AG09309 (cell line): ENCODE measurements around the gene LYRM4.
A peak's percentile ranks its signal among the peaks of the same experiment; 100 is the strongest.

ENCODE experiments used
- DNase-seq: peaks from one replicate; pipeline ENCODE4 v3.0.0-alpha.2; 2010; ENCODE audit warnings: low read depth
- H3K4me3 ChIP-seq: 2 replicates; pipeline ENCODE4 v1.5.1; 2011; ENCODE audit warnings: mild to moderate bottlenecking, low read depth, low read length, moderate library complexity; ENCODE audit not compliant: control insufficient read depth
- TF ChIP-seq, protein P1 (sequence below): IDR thresholded peaks from 2 replicates; pipeline ENCODE4 v1.5.1; 2011; ENCODE audit warnings: mild to moderate bottlenecking, low read depth, low read length, inconsistent platforms; ENCODE audit not compliant: insufficient read depth, control insufficient read depth; ENCODE audit errors: missing control alignments

LYRM4 gene

DNA sequence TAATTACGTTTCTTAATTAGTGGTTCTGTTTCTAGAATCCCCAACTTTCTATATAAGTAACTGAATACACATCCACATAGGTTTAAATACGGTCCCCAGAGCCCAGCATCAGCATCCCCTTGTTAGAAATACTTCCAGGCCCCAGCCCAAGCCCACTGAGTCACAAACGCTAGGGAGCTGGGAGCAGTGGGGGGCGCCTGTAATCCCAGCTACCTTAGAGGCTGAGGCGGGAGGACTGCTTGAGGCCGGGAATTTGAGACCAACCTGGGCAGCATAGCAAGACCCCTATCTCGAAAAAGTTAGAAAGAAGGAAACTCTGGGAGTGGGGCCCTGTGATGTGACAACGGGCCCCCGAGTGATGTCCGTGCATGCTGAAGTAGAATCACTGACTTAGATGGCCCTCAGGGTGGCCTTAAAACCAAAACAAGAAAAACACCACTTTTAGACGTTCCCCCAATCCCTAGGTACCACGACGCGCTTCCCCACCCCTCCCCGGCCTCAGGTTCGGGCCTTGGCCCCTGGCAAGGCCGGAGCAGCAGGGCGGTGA, 176.9 kb downstream of the LYRM4 start:
- no peak overlapping the region for H3K4me3 ChIP-seq
- TF ChIP-seq, protein P1, sequence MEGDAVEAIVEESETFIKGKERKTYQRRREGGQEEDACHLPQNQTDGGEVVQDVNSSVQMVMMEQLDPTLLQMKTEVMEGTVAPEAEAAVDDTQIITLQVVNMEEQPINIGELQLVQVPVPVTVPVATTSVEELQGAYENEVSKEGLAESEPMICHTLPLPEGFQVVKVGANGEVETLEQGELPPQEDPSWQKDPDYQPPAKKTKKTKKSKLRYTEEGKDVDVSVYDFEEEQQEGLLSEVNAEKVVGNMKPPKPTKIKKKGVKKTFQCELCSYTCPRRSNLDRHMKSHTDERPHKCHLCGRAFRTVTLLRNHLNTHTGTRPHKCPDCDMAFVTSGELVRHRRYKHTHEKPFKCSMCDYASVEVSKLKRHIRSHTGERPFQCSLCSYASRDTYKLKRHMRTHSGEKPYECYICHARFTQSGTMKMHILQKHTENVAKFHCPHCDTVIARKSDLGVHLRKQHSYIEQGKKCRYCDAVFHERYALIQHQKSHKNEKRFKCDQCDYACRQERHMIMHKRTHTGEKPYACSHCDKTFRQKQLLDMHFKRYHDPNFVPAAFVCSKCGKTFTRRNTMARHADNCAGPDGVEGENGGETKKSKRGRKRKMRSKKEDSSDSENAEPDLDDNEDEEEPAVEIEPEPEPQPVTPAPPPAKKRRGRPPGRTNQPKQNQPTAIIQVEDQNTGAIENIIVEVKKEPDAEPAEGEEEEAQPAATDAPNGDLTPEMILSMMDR = no peak
- no peak for DNase-seq

DNA sequence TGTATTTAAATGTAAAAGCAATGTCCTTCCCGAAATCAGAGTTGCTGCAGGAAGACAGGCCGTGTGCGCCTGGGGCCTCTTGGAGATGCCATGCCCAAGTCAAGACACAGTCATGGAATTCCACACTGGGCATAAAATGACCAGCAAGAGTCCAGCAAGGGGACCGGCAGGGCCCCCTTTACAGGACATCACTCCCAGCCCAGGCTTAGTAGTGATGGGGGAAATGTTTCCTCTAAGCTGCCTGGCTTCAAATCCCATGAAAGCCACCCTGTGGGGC, 177.5 kb downstream of the LYRM4 start:
- no peak overlapping the region for H3K4me3 ChIP-seq
- TF ChIP-seq, protein P1 = no peak
- no peak for DNase-seq

DNA sequence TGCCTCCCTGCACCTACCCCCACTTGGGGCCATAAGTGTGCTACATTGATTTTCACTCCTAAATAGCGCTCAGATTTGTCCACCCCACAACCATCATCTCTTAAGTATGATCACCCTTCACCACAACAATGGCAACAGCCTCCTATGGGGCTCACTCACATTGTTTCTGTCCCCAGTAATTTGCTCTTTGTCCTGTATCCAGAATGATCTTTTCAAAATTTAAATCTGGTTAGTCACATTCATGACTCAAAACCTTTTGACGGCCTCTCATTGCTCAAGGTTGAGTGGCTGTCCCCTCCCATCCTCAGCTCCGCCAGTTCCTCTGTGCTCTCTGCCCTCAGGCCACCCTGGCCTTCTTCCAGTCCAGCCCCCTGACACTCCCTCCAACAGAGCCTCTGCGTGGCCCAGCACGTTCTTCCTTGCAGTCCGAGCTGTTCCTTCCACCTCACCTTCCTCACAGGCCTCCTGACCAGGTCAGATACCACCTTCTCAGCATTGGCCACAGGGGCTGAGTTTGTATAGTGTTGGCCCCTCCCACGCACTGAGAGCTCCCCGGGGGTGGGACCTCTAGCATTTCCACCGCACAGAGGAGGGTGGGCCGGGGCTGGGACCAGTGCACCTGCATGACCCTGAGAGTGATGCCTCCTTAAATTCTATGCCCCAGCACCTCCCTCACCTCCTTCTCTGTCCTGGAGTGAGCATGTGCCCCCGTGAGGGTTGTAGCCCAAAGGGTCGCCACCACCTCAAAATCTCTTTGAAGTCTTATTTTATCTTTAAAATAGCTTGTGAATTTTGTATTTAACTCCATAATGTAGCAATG, 178.1 kb downstream of the LYRM4 start:
- peak; percentile 48 for DNase-seq
- H3K4me3 ChIP-seq = no peak overlapping the region
- TF ChIP-seq, protein P1 = no peak

DNA sequence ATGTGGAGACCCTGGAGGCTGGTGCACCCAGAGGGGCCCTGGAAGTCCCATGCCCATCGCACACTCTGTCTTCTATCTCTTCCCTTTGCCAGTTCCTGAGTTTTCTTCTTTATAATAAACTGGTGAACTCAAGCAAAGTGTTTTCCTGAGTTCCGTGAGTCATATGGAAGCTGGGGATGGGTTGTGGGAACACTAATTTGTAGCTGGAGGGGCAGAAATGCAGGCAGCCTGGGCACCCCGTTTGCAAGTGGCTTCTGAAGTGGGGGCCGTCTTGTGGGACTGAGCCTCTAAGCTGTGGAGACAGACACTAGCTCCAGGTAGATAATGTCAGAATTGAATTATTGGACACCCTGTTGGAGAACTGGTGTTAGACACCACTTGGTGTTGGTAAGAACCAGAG, 178.8 kb downstream of the LYRM4 start:
- H3K4me3 ChIP-seq = no peak overlapping the region
- TF ChIP-seq, protein P1 = no peak
- no peak for DNase-seq

DNA sequence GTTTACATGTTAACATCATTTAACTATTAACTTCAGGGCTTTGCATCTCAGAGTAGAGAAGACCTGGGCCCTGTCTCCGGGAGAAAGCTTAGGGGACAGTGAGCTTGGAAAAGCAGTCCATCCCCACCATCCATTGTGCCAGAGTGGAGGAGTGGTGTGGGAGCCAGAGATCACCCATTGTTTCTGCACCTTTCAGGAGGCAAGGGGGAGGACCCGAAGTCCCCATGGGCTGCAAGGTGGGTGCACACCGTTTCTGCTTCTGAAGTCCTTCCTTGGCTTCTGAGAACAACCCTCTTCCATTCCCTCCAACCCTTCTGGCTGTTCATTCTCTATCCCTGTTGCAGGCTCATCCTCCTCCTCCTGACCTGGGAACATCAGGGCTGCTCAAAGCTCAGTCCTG, 179.6 kb downstream of the LYRM4 start:
- TF ChIP-seq, protein P1 = no peak
- no peak overlapping the region for H3K4me3 ChIP-seq
- no peak for DNase-seq

DNA sequence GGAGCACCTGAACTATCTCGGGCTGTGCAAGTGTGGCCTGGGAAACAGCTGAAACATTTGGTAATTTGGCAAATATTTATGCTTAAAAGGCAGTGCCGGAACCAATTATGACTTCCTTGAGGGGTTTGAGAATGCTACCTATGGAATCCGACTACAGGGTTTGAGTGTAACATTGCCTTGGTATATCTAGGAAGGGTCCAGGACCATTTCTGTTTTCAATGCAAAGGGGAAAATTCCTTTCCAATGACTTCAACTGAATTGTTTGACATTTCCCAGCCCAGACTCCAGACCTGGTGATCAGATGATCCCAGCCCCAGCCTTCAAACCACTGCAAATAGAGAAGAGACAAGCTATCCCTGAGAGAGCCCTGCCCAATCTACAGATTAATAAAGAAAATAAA, 180.2 kb downstream of the LYRM4 start:
- no peak for DNase-seq
- H3K4me3 ChIP-seq = no peak overlapping the region
- TF ChIP-seq, protein P1 = no peak
